Caco-2 (cell line): ENCODE results near the gene NAA15. TPM values are rescaled to one million over a fixed set of nuclear protein-coding genes. Genes with fewer than 3 reads are reported as not detected.

ENCODE experiments used
- BruUV-seq: library from RNA; stranded (reverse); fragments of 400-500 nt; replicated peaks from 2 replicates; lab custom pipeline; 2021; lab: Mats Ljungman, UMichigan
- CTCF ChIA-PET: fragments of 300-600 bp; sonication (Branson Sonifier 250); formaldehyde crosslinking; loops from one replicate; lab custom pipeline; 2022; ENCODE audit warnings: antibody characterized with exemption; lab: Charles Lee
- POLR2A ChIA-PET: fragments of 300-600 bp; sonication (Branson Sonifier 250); formaldehyde crosslinking; loops from one replicate; lab custom pipeline; 2022; ENCODE audit warnings: antibody characterized with exemption; lab: Charles Lee
- DNase-seq, 2 experiments: peaks; one replicate each; pipeline versions ENCODE4 v3.0.0 to v3.0.0-alpha.2; 2020 to 2022
- H3K27me3 ChIP-seq: replicated peaks from 2 replicates; pipeline ENCODE4 v1.6.0; 2011; ENCODE audit warnings: low read length; ENCODE audit not compliant: control insufficient read depth, insufficient read depth
- H3K36me3 ChIP-seq: 2 replicates; pipeline ENCODE4 v1.5.1; 2011; ENCODE audit warnings: low read length; ENCODE audit not compliant: control insufficient read depth, insufficient read depth
- H3K4me1 ChIP-seq: fragments of 250-450 bp; sonication (Bioruptor Pico); 2 replicates; pipeline ENCODE4 v1.5.1; 2020; ENCODE audit warnings: mild to moderate bottlenecking
- H3K4me3 ChIP-seq: 2 replicates; pipeline ENCODE4 v1.5.1; 2011; ENCODE audit warnings: low read depth, mild to moderate bottlenecking, control low read depth, low read length
- H3K9me3 ChIP-seq: fragments of 250-450 bp; sonication (Bioruptor Pico); 2 replicates; pipeline ENCODE4 v1.5.1; 2020; ENCODE audit warnings: mild to moderate bottlenecking, moderate library complexity
- H3K27ac Mint-ChIP-seq: one replicate; pipeline ENCODE4 v1.8.0; 2022; ENCODE audit warnings: mixed read lengths; ENCODE audit not compliant: unreplicated experiment
- H3K27me3 Mint-ChIP-seq: one replicate; pipeline ENCODE4 v1.8.0; 2022; ENCODE audit warnings: mixed read lengths; ENCODE audit not compliant: insufficient read depth, unreplicated experiment
- H3K36me3 Mint-ChIP-seq: one replicate; pipeline ENCODE4 v1.8.0; 2022; ENCODE audit warnings: mild to moderate bottlenecking, mixed read lengths; ENCODE audit not compliant: insufficient read depth, unreplicated experiment
- H3K4me1 Mint-ChIP-seq: one replicate; pipeline ENCODE4 v1.8.0; 2022; ENCODE audit warnings: low read depth, mixed read lengths; ENCODE audit not compliant: unreplicated experiment
- H3K4me3 Mint-ChIP-seq: one replicate; pipeline ENCODE4 v1.8.0; 2022; ENCODE audit warnings: mild to moderate bottlenecking, moderate library complexity, mixed read lengths; ENCODE audit not compliant: unreplicated experiment
- H3K9me3 Mint-ChIP-seq: one replicate; pipeline ENCODE4 v1.8.0; 2022; ENCODE audit warnings: mixed read lengths; ENCODE audit not compliant: unreplicated experiment
- intact Hi-C: fragments of 100-400 bp; cut with micrococcal nuclease; formaldehyde crosslinking; loops from one replicate; pipeline ENCODE4 v1.10.0; 2022; ENCODE audit not compliant: unreplicated experiment
- total RNA-seq: library from RNA; stranded (reverse); gene quantifications from 2 replicates; pipeline ENCODE4 v1.2.3, GENCODE V29; 2022
- TF ChIP-seq, protein P1 (sequence below), 2 experiments: fragments of 200-600 bp in 1 of 2; IDR thresholded peaks; 1 replicate in 1 of 2; 2 replicates in 1 of 2; pipeline versions ENCODE4 v1.5.1 to v1.8.0; 2011 to 2022; ENCODE audit warnings: antibody characterized with exemption in 1 of 2, control low read depth in 1 of 2, inconsistent platforms in 1 of 2, low read depth in 1 of 2, low read length in 1 of 2, mild to moderate bottlenecking in 1 of 2, moderate library complexity in 1 of 2; ENCODE audit not compliant: insufficient read depth in 1 of 2, severe bottlenecking in 1 of 2, unreplicated experiment in 1 of 2

NAA15 gene
- total RNA-seq, 1 experiment from 2014 or later, result 63.1 TPM

DNA sequence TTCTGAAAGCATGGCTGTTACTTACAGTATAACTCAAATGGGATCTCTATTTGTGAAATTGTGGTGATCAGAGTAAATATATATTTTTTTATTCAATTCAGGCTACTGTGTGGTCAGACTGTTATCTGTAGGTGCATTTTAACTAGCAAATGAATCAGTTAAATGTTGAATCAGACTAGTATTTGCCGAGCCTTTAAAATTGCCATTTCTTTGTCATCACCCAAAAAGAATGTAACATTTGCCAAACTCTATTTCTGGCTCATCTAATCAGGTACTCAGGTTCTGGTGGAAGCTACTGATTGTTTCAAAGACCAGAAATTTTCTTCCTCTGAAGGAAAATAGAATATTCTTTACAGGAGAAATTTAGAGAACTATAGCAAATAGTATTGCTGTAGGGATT lies 1.8 kb upstream of the NAA15 start:
- H3K9me3 ChIP-seq, result no peaks in the 10 kb centered on the region
- 0 out of 2 replicates have a peak overlapping the region, but pooled peaks have one; percentile 7 for H3K4me3 ChIP-seq
- ChIA-PET POLR2A (no interaction called here), CTCF (interaction anchor here (0.5 to 2.4 kb wide), 2 partner anchors 269 to 293 kb away, joined by 4 to 18 read pairs; no protein-coding TSS in a partner anchor)
- DNase-seq, result no peak
- TF ChIP-seq, protein P1, sequence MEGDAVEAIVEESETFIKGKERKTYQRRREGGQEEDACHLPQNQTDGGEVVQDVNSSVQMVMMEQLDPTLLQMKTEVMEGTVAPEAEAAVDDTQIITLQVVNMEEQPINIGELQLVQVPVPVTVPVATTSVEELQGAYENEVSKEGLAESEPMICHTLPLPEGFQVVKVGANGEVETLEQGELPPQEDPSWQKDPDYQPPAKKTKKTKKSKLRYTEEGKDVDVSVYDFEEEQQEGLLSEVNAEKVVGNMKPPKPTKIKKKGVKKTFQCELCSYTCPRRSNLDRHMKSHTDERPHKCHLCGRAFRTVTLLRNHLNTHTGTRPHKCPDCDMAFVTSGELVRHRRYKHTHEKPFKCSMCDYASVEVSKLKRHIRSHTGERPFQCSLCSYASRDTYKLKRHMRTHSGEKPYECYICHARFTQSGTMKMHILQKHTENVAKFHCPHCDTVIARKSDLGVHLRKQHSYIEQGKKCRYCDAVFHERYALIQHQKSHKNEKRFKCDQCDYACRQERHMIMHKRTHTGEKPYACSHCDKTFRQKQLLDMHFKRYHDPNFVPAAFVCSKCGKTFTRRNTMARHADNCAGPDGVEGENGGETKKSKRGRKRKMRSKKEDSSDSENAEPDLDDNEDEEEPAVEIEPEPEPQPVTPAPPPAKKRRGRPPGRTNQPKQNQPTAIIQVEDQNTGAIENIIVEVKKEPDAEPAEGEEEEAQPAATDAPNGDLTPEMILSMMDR (IDR thresholded peaks at IDR 0.05; ENCODE audit: insufficient read depth in 1 of 2, low read depth in 1 of 2, low read length in 1 of 2, severe bottlenecking in 1 of 2, unreplicated experiment in 1 of 2), result no peak
- no peaks in the 10 kb centered on the region for H3K36me3 ChIP-seq
- BruUV-seq, result no TSS peak
- H3K27me3 ChIP-seq, result no peaks in the 10 kb centered on the region
- H3K4me1 ChIP-seq, result peaks cover 16% of the 10 kb centered on the region
- Mint-ChIP-seq H3K27me3 (no peaks in the 10 kb centered on the region), H3K4me3 (peak overlapping the region; percentile 96), H3K36me3 (peaks cover 23% of the 10 kb centered on the region), H3K4me1 (no peaks in the 10 kb centered on the region), H3K27ac (no peak overlapping the region), H3K9me3 (no peaks in the 10 kb centered on the region)
- intact Hi-C loops, result no loop called here

DNA sequence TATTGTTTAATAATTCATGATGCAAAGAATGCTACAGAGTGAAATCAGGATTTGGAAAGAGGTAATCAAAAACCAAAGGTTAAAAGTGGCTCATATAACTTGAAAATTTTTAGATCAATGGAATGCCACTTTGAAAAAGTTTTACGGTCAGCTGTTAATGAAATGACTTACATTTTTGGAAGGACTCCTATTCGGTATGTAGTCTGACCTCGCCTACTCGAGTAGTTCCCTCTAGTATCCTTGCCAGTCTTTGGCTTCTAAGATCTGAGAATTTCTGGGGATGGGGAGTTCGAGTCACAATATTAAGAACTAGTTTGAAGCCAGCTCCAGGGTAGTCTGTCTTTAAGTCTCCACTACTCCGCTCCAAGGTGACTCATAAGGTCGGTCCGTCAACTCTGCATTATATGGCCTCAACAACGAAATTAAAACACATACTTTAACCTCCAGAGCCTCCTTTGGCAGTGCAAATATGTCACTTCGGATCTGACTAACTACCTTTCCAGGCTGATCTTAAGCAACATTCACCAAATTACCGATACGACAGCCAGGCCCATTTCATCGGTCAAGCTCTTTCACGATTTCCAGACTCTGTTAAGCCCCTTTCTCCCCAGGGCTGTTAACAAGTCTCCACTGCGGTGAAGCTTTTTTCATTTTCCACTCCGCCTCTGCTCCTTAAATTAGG lies 733 bp upstream of the NAA15 start:
- Mint-ChIP-seq H3K27ac (peak overlapping the region; percentile 97), H3K36me3 (peaks cover 26% of the 10 kb centered on the region), H3K4me1 (no peaks in the 10 kb centered on the region), H3K4me3 (peak overlapping the region; percentile 96), H3K9me3 (no peaks in the 10 kb centered on the region), H3K27me3 (no peaks in the 10 kb centered on the region)
- Histone ChIP-seq H3K9me3 (no peaks in the 10 kb centered on the region), H3K4me1 (peaks cover 16% of the 10 kb centered on the region), H3K4me3 (peak overlapping the region; percentile 99), H3K27me3 (no peaks in the 10 kb centered on the region), H3K36me3 (no peaks in the 10 kb centered on the region)
- TSS peak; percentile 80 for BruUV-seq
- ChIA-PET POLR2A (interaction anchor here (0.6 to 2.7 kb wide), 6 partner anchors 123 to 333 kb away, joined by 3 to 44 read pairs (median 4); partner anchors contain the start of gene ELF2), CTCF (interaction anchor here (0.8 to 2.4 kb wide), 3 partner anchors 88 to 270 kb away, joined by 3 to 18 read pairs (median 4); no protein-coding TSS in a partner anchor)
- TF ChIP-seq, protein P1 (IDR thresholded peaks at IDR 0.05; ENCODE audit: insufficient read depth in 1 of 2, low read depth in 1 of 2, low read length in 1 of 2, severe bottlenecking in 1 of 2, unreplicated experiment in 1 of 2), result no peak
- intact Hi-C loops, result loop anchor here (1.0 to 5.0 kb wide), 3 partner anchors 123 to 218 kb away; partner anchors contain the start of genes ELF2 and RAB33B
- no peak for DNase-seq

DNA sequence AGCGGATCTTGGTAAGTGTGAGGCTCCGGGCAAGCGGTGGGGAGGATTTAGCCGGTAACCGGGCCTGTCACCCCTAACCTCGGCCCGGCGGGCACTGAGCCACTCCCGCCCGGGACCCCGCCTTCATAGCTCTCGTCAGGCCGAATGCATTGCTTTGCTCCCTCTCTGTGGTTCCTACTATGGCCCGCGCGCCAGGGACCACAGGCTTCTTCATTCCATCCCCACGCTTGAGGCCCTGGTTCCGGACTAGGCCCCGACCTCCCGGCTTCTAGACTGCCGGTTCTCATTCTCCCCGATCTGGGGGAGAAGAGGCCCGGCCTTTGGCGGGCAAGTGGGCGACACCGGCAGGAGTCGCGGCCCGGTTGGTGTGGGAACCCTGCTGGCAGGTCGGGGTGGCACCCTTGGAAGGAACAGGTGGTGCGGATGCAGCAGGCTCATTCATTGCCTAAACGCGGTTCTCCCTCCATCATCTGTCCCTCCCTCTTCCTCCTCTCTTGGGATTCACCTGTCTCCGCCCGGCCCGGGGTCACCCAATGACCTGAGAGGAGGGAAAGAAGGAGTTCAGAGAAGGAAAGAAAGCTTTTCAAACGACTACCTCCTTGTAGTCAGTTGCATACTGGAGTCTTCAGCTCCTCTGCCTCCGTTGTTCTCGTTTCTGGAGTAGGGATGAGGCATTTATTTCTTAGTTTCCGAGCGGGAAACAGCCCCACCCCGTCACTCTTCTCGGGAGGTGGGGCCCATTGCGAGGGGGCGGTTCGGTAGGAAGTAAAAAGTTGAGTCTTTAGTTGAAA lies 711 bp downstream of the NAA15 start, which contains the start of gene NDUFC1:
Gene NDUFC1, minus strand, starts transcription at position 657 of the 791 bp plus-strand sequence. CDS start 6,679 bp downstream, outside the sequence.
- ChIA-PET CTCF (interaction anchor here (1.1 to 2.4 kb wide), 2 partner anchors 90 to 271 kb away, joined by 3 to 18 read pairs; no protein-coding TSS in a partner anchor), POLR2A (interaction anchor here (2.7 kb wide), 1 partner anchor 125 kb away, joined by 44 read pairs; the partner anchor contains the start of gene ELF2)
- Histone ChIP-seq H3K4me3 (peak within 1 kb of the TSS; percentile 99), H3K36me3 (no peaks in the 10 kb centered on the region), H3K9me3 (no peaks in the 10 kb centered on the region), H3K4me1 (peaks cover 11% of the 10 kb centered on the region), H3K27me3 (no peaks in the 10 kb centered on the region)
- TF ChIP-seq, protein P1 (IDR thresholded peaks at IDR 0.05; ENCODE audit: insufficient read depth in 1 of 2, low read depth in 1 of 2, low read length in 1 of 2, severe bottlenecking in 1 of 2, unreplicated experiment in 1 of 2), result peak in 1 of 2 experiments; percentile 42
- DNase-seq, result peak; percentile 62 to 67
- no TSS peak for BruUV-seq
- H3K4me1 Mint-ChIP-seq, result no peaks in the 10 kb centered on the region
- peak within 1 kb of the TSS; percentile 96 for H3K4me3 Mint-ChIP-seq
- no peaks in the 10 kb centered on the region for H3K9me3 Mint-ChIP-seq
- peak within 1 kb of the TSS; percentile 97 for H3K27ac Mint-ChIP-seq
- intact Hi-C loops, result loop anchor here (1.0 to 5.0 kb wide), 3 partner anchors 125 to 219 kb away; partner anchors contain the start of genes ELF2 and RAB33B
- no peaks in the 10 kb centered on the region for H3K27me3 Mint-ChIP-seq
- peaks cover 34% of the 10 kb centered on the region for H3K36me3 Mint-ChIP-seq
